Trophoblast cell (in vitro differentiated cells and primary cell): ENCODE results near the gene LRP1B.

ENCODE experiments used
- DNase-seq, 2 donors: peaks; one replicate each; pipeline ENCODE4 v3.0.0-alpha.2; 2016
- H2AFZ ChIP-seq: 2 replicates; pipeline ENCODE4 v1.6.1; 2013; ENCODE audit warnings: low read length, moderate library complexity, mild to moderate bottlenecking; ENCODE audit not compliant: insufficient read depth, poor library complexity
- H2AK5ac ChIP-seq: 2 replicates; pipeline ENCODE4 v1.6.1; 2013; ENCODE audit warnings: mild to moderate bottlenecking, low read length
- H2BK120ac ChIP-seq: 2 replicates; pipeline ENCODE4 v1.6.1; 2013; ENCODE audit warnings: low read length, mild to moderate bottlenecking, moderate library complexity; ENCODE audit not compliant: insufficient read depth, poor library complexity
- H2BK12ac ChIP-seq: 2 replicates; pipeline ENCODE4 v1.6.1; 2013; ENCODE audit warnings: mild to moderate bottlenecking, low read length, moderate library complexity
- H2BK5ac ChIP-seq: 2 replicates; pipeline ENCODE4 v1.6.1; 2013; ENCODE audit warnings: low read length, low read depth, moderate library complexity, mild to moderate bottlenecking; ENCODE audit not compliant: poor library complexity
- H3K14ac ChIP-seq: 2 replicates; pipeline ENCODE4 v1.6.1; 2013; ENCODE audit warnings: mild to moderate bottlenecking, low read length
- H3K18ac ChIP-seq: 2 replicates; pipeline ENCODE4 v1.6.1; 2013; ENCODE audit warnings: mild to moderate bottlenecking, low read length
- H3K23ac ChIP-seq: 2 replicates; pipeline ENCODE4 v1.6.1; 2013; ENCODE audit warnings: low read length
- H3K27ac ChIP-seq: 2 replicates; pipeline ENCODE4 v1.5.1; 2013; ENCODE audit warnings: low read depth, mild to moderate bottlenecking, inconsistent platforms, low read length, moderate library complexity
- H3K27me3 ChIP-seq: 2 replicates; pipeline ENCODE4 v1.6.1; 2013; ENCODE audit warnings: inconsistent platforms, mild to moderate bottlenecking, low read length, moderate library complexity; ENCODE audit not compliant: insufficient read depth
- H3K36me3 ChIP-seq, 2 experiments: 1 replicate in 1 of 2; 2 replicates in 1 of 2; pipeline ENCODE4 v1.6.1; 2013; ENCODE audit warnings: low read length in 2 of 2, mild to moderate bottlenecking in 2 of 2, moderate library complexity in 1 of 2; ENCODE audit not compliant: insufficient read depth in 2 of 2, control insufficient read depth in 1 of 2
- H3K4ac ChIP-seq: 2 replicates; pipeline ENCODE4 v1.6.1; 2013; ENCODE audit warnings: low read depth, mild to moderate bottlenecking, low read length, moderate library complexity
- H3K4me1 ChIP-seq, 2 experiments: 1 replicate in 1 of 2; 2 replicates in 1 of 2; pipeline ENCODE4 v1.6.1; 2013; ENCODE audit warnings: low read length in 2 of 2, mild to moderate bottlenecking in 2 of 2, moderate library complexity in 1 of 2; ENCODE audit not compliant: insufficient read depth in 2 of 2, control insufficient read depth in 1 of 2
- H3K4me2 ChIP-seq: 2 replicates; pipeline ENCODE4 v1.6.1; 2013; ENCODE audit warnings: inconsistent platforms, mild to moderate bottlenecking, low read length, moderate library complexity
- H3K4me3 ChIP-seq: 2 replicates; pipeline ENCODE4 v1.5.1; 2013; ENCODE audit warnings: mild to moderate bottlenecking, low read depth, low read length, inconsistent platforms
- H3K79me1 ChIP-seq: one replicate; pipeline ENCODE4 v1.6.1; 2013; ENCODE audit warnings: low read length
- H3K79me2 ChIP-seq: 2 replicates; pipeline ENCODE4 v1.6.1; 2013; ENCODE audit warnings: low read length, mild to moderate bottlenecking; ENCODE audit not compliant: control insufficient read depth, insufficient read depth, poor library complexity
- H3K9ac ChIP-seq: 2 replicates; pipeline ENCODE4 v1.6.1; 2013; ENCODE audit warnings: mild to moderate bottlenecking, low read length
- H3K9me3 ChIP-seq: 2 replicates; pipeline ENCODE4 v1.6.1; 2013; ENCODE audit warnings: low read depth, mild to moderate bottlenecking, control low read depth, inconsistent platforms, low read length; ENCODE audit not compliant: insufficient read depth
- H4K12ac ChIP-seq: 2 replicates; pipeline ENCODE4 v1.6.1; 2013; ENCODE audit warnings: low read depth, mild to moderate bottlenecking, low read length, moderate library complexity
- H4K8ac ChIP-seq: 2 replicates; pipeline ENCODE4 v1.6.1; 2013; ENCODE audit warnings: low read depth, mild to moderate bottlenecking, low read length, moderate library complexity
- H4K91ac ChIP-seq: one replicate; pipeline ENCODE4 v1.6.1; 2013; ENCODE audit warnings: low read depth, mild to moderate bottlenecking, low read length, moderate library complexity
- WGBS: extraction: QIAGEN DNeasy Blood & Tissue Kit; methylation state at CpG from one replicate; pipeline ENCODE4 v1.1.7; 2013; ENCODE audit warnings: missing lambda C conversion rate; ENCODE audit not compliant: insufficient read length, insufficient coverage; ENCODE audit errors: extremely low coverage; 5-methylcytosine and 5-hydroxymethylcytosine counted together

LRP1B gene

GRCh38 chr2:142048581-142048980 is 82.2 kb downstream of the LRP1B start:
- Histone ChIP-seq H3K4me1 (no peaks in the 10 kb centered on the region), H4K12ac (no peak overlapping the region), H3K27me3 (no peaks in the 10 kb centered on the region), H3K4me3 (no peak overlapping the region), H3K79me1 (no peaks in the 10 kb centered on the region), H2AK5ac (no peak overlapping the region), H3K36me3 (no peaks in the 10 kb centered on the region), H2BK12ac (no peak overlapping the region), H4K8ac (no peak overlapping the region), H3K4me2 (no peak overlapping the region), H4K91ac (no peak overlapping the region), H3K4ac (no peak overlapping the region), H3K9ac (no peak overlapping the region), H3K9me3 (no peaks in the 10 kb centered on the region), H3K14ac (no peak overlapping the region), H3K79me2 (no peaks in the 10 kb centered on the region), H2BK5ac (no peak overlapping the region), H2AFZ (no peak overlapping the region), H3K27ac (no peak overlapping the region), H3K18ac (no peak overlapping the region), H3K23ac (no peak overlapping the region), H2BK120ac (no peak overlapping the region)
- WGBS, result no CpG with 5 or more reads among the region's 1 CpG
- no peak for DNase-seq

GRCh38 chr2:142045641-142046040 is 85.2 kb downstream of the LRP1B start:
- Histone ChIP-seq H4K12ac (no peak overlapping the region), H2AK5ac (no peak overlapping the region), H3K4me2 (no peak overlapping the region), H3K4me1 (no peaks in the 10 kb centered on the region), H3K27ac (no peak overlapping the region), H3K9ac (no peak overlapping the region), H3K23ac (no peak overlapping the region), H4K91ac (no peak overlapping the region), H3K27me3 (no peaks in the 10 kb centered on the region), H2BK5ac (no peak overlapping the region), H2AFZ (no peak overlapping the region), H2BK12ac (no peak overlapping the region), H3K9me3 (no peaks in the 10 kb centered on the region), H4K8ac (no peak overlapping the region), H2BK120ac (no peak overlapping the region), H3K79me2 (no peaks in the 10 kb centered on the region), H3K36me3 (no peaks in the 10 kb centered on the region), H3K14ac (no peak overlapping the region), H3K4me3 (no peak overlapping the region), H3K4ac (no peak overlapping the region), H3K18ac (no peak overlapping the region), H3K79me1 (no peaks in the 10 kb centered on the region)
- no CpG with 5 or more reads among the region's 4 CpGs for WGBS
- no peak for DNase-seq

GRCh38 chr2:142044197-142044596 is 86.6 kb downstream of the LRP1B start:
- DNase-seq, result no peak
- Histone ChIP-seq H3K9me3 (no peaks in the 10 kb centered on the region), H3K4me3 (no peak overlapping the region), H3K79me2 (no peaks in the 10 kb centered on the region), H2BK12ac (no peak overlapping the region), H3K79me1 (no peaks in the 10 kb centered on the region), H3K14ac (no peak overlapping the region), H3K23ac (no peak overlapping the region), H3K4me2 (no peak overlapping the region), H3K4me1 (no peaks in the 10 kb centered on the region), H3K18ac (no peak overlapping the region), H2BK5ac (no peak overlapping the region), H3K36me3 (no peaks in the 10 kb centered on the region), H4K8ac (no peak overlapping the region), H3K4ac (no peak overlapping the region), H3K27me3 (no peaks in the 10 kb centered on the region), H2AK5ac (no peak overlapping the region), H2BK120ac (no peak overlapping the region), H2AFZ (no peak overlapping the region), H3K27ac (no peak overlapping the region), H4K12ac (no peak overlapping the region), H3K9ac (no peak overlapping the region), H4K91ac (no peak overlapping the region)
- no CpG with 5 or more reads among the region's 3 CpGs for WGBS

GRCh38 chr2:142042536-142043199 is 88.1 kb downstream of the LRP1B start:
- Histone ChIP-seq H3K4ac (no peak overlapping the region), H3K23ac (no peak overlapping the region), H3K4me1 (peaks cover 0 to 2% of the 10 kb centered on the region in 2 experiments), H3K27ac (no peak overlapping the region), H2BK5ac (no peak overlapping the region), H3K79me1 (peaks cover 2% of the 10 kb centered on the region), H3K79me2 (no peaks in the 10 kb centered on the region), H2BK12ac (no peak overlapping the region), H3K27me3 (no peaks in the 10 kb centered on the region), H4K8ac (no peak overlapping the region), H2AFZ (no peak overlapping the region), H3K9ac (no peak overlapping the region), H3K14ac (no peak overlapping the region), H3K18ac (no peak overlapping the region), H2BK120ac (no peak overlapping the region), H3K36me3 (no peaks in the 10 kb centered on the region), H3K4me3 (no peak overlapping the region), H3K9me3 (no peaks in the 10 kb centered on the region), H3K4me2 (no peak overlapping the region), H2AK5ac (no peak overlapping the region), H4K12ac (no peak overlapping the region), H4K91ac (no peak overlapping the region)
- no CpG with 5 or more reads among the region's 1 CpG for WGBS
- no peak for DNase-seq
